Measurements from ENCODE around the gene NRXN3. TPM values are rescaled to one million over a fixed set of nuclear protein-coding genes. Genes with fewer than 3 reads are reported as not detected.

Gene NRXN3
- total RNA-seq, 1 donor from 2014 or later: 0.60 TPM

DNA sequence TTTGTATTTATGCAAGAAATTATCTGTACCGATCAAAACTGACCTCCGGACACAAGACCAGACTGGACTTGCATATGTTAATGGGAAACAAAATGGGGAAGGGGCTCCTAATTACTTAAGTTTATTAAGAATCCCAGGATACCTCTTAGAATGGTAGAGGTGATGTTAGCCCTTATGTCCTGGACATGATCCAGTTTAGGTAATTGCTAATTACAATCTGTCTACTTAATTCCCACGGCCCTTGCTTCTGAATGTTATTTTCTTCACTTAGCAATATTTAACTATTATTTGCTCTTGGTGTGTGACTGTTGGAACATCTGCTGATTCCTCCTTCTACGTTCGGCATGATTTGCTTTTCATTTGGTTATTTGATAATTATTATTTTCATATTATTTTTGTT, 1397.1 kb downstream of the NRXN3 start:
- ATAC-seq: no peak

- ATAC-seq: no peak
Observed at GRCh38 chr14:79568594-79568993, 1398.4 kb downstream of the NRXN3 start.

- no peak for ATAC-seq
Observed at GRCh38 chr14:79569072-79569471, 1398.9 kb downstream of the NRXN3 start.

GRCh38 chr14:79570648-79571047, 1400.5 kb downstream of the NRXN3 start:
- no peak for ATAC-seq

DNA sequence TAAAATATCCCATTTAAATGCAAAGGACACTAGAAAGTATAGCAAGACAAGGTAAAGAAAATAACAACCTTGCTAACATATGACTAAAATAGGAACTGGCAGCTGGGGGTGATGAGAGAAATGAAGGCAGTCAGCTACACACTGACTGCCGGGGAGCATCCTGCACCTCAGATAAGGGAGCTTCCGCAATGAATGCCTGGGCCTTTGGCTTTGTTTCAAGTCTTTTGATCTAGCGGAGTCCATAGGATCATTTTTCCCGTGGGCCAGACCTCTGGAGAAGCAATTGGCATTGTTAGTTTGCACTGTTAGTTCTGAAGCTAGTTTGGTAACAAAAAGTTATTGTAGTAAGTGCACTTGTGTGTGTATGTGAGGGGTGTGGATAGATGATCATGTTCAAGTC, 1401.2 kb downstream of the NRXN3 start:
- no peak for ATAC-seq

DNA sequence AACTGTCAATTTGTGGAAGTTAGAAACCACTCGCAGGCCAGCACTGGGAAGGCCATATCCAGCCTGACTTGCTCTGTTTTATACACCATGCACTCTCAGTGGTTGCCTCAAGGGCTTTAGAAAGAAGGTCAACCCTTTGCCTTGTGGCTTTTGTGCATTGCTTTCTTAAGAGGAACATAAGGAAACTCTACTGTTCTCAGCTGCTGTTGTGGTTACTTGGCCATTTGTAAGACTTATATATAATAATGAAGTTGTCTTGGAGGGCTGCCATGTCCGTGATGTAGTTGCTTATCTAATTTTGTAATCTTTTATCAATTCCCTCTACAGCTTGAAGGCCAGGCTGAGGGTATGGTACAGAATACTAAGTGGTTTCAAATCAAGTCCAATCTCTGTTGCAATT, 1403.3 kb downstream of the NRXN3 start:
- no peak for ATAC-seq

GRCh38 chr14:79575032-79575431, 1404.9 kb downstream of the NRXN3 start:
- ATAC-seq: no peak

DNA sequence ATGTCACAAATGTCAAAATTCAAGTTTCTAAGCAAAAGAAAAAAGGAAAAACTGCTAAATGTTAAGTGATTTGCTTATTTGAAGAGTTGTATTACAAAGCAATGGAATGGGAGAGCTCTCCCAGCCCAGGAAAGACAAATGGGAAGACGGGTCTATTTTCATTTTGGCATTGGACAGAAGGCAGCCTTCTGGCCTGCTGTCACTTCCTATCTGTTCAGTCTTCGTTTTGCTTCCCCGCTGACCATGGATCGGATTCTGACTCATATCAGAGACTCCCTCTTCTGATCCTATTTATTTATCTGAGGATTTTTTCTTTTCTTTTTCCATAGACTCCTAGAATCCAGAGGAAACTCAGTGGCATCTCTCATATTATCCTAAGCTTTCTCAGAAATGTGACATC, 1406.3 kb downstream of the NRXN3 start:
- ATAC-seq: no peak

GRCh38 chr14:79578470-79578869, 1408.3 kb downstream of the NRXN3 start:
- no peak for ATAC-seq

- ATAC-seq: no peak
Observed at GRCh38 chr14:79580414-79580813, 1410.2 kb downstream of the NRXN3 start.

GRCh38 chr14:79580906-79581305, 1410.7 kb downstream of the NRXN3 start:
- ATAC-seq: no peak

DNA sequence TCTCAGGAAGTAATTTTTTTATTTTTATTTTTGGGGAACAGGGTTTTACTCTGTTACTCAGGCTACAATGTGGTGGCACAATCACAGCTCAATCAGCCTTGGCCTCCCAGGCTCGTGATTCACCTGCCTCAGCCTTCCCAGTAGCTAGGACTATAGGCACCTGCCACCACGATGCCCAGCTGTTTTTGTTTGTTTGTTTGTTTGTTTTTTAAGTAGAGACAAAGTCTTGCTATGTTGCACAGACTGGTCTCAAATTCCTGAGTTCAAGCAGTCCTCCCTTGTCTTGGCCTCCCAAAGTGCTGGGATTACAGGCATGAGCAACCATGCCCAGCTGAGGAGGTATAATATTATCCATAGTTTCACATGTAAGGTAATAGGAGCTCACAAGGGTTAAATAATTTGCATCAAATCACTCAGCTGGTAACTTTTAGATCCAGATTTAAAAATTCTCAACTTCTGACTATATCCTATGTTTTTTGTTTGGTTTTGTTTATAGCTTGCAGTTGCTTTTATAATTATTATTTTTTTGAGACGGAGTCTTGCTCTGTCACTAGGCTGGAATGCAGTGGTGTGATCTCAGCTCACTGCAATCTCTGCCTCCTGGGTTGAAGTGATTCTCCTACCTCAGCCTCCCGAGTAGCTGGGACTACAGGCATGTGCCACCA, 1411.9 kb downstream of the NRXN3 start:
- no peak for ATAC-seq

- no peak for ATAC-seq
Observed at GRCh38 chr14:79583738-79584408, 1413.7 kb downstream of the NRXN3 start.

- ATAC-seq: no peak
Observed at GRCh38 chr14:79584679-79585078, 1414.5 kb downstream of the NRXN3 start.

GRCh38 chr14:79585845-79586244, 1415.7 kb downstream of the NRXN3 start:
- ATAC-seq: no peak

DNA sequence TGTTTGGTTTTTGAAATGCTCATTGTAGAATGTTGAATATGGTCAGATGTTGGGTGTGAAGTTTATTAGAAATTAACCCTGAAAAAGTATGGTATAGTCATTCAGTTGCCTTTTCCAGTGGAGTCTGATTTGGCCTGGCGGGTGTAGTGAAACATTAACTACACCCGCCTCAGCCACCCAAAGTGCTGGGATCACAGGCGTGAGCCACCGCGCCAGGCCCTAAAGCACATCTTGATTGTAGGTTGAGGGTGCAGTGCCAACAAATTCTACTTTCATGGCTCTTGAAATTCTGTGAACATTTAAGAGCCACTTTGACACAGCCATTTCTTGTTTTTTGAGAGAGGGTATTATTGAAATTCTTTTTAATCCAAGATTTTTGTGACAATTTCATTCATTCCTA, 1416.2 kb downstream of the NRXN3 start:
- no peak for ATAC-seq

DNA sequence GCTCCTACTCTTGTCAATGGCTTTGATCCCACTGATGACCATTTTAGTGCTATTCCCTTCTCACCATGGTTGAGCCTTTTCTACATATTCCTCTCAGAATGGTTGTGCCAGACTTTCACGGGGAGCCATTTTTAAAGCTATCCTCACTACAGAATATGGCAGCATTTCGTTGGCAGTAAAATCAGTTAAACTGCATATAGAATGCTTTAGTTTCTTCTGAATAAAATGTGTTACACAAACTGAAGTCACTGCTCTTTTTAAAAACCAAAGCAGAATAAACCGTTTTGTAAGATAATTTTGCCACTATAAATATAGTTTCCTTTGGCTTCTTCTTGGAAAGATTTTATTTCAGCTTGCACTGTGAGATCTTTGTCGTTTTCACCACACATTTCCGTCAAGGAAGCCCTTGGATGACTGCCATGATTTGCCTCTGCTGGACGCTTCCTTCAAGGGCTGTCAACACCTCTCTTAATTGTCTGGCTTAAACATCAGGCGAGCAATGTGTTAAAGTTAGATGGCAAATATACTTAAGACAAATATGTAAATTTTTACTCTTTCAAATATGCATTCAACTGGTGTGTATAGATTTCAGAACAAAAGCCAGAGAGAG, 1416.9 kb downstream of the NRXN3 start:
- ATAC-seq: no peak

DNA sequence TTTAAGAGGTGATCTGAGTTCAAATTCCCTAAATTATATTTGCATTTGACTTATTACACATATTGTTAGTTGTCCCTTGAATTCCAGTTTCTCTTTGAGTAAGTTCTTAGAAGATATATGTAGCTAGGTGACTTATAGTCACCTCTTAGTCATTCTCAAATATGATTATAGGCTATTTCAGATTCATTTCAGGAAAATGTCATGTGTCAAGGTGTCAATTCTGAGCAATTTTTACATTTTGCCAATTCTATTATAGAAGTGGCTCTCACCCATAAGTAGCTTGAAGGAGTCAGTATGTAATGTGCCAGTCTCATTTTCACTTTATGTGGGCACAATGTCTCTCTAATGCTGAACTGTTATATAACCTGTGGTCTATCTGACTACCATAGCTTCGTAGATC, 1417.7 kb downstream of the NRXN3 start:
- ATAC-seq: no peak

- ATAC-seq: no peak
Observed at GRCh38 chr14:79588398-79588797, 1418.2 kb downstream of the NRXN3 start.

DNA sequence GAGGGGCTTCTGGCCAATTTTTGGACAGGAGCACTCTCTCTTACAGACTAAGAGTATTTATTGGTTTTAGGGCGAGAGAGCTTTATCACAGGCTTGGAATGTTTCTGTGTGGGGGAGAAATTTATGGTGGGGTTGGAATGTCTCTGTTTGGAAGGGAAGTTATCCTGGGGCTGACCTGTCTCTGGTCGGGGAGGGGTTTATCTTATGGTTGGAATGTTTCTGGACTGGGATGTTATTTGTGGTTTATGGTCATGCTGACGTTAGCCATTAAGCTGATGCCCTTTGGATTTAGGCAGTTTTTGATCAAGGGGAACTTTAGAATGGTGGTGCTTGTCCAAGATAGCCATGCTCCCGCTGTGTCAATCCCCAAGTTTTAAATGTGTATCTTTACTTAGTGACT, 1426.4 kb downstream of the NRXN3 start:
- ATAC-seq: no peak

DNA sequence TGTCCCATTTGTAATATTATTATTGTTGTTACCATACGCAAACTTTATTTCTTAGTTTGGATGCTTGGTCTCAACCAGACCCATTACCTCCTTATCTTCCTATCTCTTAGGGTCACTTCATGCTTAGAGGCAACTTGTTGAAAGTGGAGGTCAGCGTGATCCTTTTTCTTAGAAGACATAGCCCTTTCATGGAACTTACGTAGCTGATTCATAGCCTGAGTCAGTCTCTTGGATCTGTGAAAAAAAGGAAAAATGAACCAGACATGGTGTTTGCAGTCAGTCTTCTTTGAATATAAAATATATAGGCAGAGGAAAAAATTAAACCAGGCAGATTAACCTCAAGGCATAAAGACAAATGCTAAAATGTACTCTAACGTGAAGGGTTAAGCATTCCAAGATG, 1427.4 kb downstream of the NRXN3 start:
- no peak for ATAC-seq

- ATAC-seq: no peak
Observed at GRCh38 chr14:79598339-79598738, 1428.2 kb downstream of the NRXN3 start.

DNA sequence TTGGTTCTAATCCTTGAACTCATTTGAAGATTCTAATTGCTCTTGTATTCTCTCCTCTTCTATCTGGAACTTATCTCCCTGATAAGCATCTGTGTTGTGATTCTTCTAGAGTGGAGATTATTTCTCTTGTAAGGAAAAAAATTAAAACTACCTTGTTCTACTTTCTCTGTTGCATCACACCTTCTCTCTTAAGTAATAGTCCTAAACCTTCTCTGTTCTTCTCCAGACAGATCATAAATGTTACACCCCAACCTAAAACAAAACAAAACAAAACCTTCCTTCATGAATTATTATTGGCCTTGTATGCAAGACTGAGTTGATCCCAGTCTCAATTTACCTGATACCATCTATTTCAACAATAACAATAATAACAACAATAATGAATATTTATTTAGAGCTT, 1429.1 kb downstream of the NRXN3 start:
- no peak for ATAC-seq

DNA sequence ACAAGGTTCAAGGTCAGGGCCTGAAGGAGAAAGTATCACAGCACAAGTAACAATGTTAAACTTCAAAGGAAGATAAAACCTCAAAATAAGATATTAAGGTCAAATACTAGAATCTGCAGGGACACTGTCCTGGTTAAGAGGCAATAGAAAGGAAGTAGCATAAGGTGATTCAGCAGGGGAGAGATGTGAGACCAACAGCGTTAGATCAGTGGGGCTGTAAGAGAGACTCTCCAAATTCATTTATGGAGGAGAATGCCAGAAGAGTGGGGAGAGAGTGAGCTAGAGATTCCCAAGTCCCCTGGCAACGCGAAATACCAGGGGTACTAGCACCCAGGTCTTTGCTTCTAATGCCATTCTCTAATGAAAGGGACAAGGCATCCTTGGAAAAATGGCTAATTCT, 1430.2 kb downstream of the NRXN3 start:
- ATAC-seq: no peak
